GM12872 (cell line): ENCODE measurements around the gene CNPY1.

Experiments used
- CTCF ChIP-seq: IDR thresholded peaks from 3 replicates; pipeline ENCODE4 v1.5.1; 2011; ENCODE audit warnings: low read depth, mild to moderate bottlenecking, low read length, moderate library complexity; ENCODE audit not compliant: insufficient read depth

The CNPY1 gene

GRCh38 chr7:155489158-155489840 is 57.1 kb downstream of the CNPY1 start:
- TF ChIP-seq CTCF: no peak

GRCh38 chr7:155488483-155489127 is 57.8 kb downstream of the CNPY1 start:
- TF ChIP-seq CTCF: no peak

GRCh38 chr7:155487509-155488482 is 58.6 kb downstream of the CNPY1 start:
- no peak for TF ChIP-seq CTCF

- no peak for TF ChIP-seq CTCF
Measured at GRCh38 chr7:155486783-155487508, 59.4 kb downstream of the CNPY1 start.

- no peak for TF ChIP-seq CTCF
Measured at GRCh38 chr7:155484483-155485399, 61.6 kb downstream of the CNPY1 start.

GRCh38 chr7:155483868-155484325 is 62.5 kb downstream of the CNPY1 start:
- no peak for TF ChIP-seq CTCF
